Measurements from ENCODE around the gene STK32B. TPM values are rescaled to one million over a fixed set of nuclear protein-coding genes. Genes with fewer than 3 reads are reported as not detected.

Gene STK32B
- total and polyA plus RNA-seq, 2 experiments from 2014 or later = 0.71 to 2.3 TPM

DNA sequence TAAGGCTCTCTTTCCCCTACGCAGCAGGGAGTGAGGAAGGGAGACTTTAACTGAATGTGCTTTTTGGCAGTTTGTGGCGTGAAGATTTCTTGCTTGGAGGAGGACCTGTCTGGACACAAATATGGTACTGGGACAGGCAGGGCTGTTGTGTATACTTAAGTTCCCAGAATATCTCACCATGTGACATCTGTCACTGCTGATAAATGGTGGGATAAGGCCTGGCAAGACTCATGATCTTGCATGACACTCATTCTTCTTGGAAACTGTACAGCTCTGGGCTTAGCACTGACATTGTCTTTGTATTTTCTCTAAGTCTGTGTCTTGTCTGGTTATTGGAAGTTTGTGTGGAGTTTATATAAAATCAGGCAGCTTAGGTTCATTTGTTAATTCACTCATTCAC, 93.1 kb downstream of the STK32B start (continued):
- TF ChIP-seq, protein P1, sequence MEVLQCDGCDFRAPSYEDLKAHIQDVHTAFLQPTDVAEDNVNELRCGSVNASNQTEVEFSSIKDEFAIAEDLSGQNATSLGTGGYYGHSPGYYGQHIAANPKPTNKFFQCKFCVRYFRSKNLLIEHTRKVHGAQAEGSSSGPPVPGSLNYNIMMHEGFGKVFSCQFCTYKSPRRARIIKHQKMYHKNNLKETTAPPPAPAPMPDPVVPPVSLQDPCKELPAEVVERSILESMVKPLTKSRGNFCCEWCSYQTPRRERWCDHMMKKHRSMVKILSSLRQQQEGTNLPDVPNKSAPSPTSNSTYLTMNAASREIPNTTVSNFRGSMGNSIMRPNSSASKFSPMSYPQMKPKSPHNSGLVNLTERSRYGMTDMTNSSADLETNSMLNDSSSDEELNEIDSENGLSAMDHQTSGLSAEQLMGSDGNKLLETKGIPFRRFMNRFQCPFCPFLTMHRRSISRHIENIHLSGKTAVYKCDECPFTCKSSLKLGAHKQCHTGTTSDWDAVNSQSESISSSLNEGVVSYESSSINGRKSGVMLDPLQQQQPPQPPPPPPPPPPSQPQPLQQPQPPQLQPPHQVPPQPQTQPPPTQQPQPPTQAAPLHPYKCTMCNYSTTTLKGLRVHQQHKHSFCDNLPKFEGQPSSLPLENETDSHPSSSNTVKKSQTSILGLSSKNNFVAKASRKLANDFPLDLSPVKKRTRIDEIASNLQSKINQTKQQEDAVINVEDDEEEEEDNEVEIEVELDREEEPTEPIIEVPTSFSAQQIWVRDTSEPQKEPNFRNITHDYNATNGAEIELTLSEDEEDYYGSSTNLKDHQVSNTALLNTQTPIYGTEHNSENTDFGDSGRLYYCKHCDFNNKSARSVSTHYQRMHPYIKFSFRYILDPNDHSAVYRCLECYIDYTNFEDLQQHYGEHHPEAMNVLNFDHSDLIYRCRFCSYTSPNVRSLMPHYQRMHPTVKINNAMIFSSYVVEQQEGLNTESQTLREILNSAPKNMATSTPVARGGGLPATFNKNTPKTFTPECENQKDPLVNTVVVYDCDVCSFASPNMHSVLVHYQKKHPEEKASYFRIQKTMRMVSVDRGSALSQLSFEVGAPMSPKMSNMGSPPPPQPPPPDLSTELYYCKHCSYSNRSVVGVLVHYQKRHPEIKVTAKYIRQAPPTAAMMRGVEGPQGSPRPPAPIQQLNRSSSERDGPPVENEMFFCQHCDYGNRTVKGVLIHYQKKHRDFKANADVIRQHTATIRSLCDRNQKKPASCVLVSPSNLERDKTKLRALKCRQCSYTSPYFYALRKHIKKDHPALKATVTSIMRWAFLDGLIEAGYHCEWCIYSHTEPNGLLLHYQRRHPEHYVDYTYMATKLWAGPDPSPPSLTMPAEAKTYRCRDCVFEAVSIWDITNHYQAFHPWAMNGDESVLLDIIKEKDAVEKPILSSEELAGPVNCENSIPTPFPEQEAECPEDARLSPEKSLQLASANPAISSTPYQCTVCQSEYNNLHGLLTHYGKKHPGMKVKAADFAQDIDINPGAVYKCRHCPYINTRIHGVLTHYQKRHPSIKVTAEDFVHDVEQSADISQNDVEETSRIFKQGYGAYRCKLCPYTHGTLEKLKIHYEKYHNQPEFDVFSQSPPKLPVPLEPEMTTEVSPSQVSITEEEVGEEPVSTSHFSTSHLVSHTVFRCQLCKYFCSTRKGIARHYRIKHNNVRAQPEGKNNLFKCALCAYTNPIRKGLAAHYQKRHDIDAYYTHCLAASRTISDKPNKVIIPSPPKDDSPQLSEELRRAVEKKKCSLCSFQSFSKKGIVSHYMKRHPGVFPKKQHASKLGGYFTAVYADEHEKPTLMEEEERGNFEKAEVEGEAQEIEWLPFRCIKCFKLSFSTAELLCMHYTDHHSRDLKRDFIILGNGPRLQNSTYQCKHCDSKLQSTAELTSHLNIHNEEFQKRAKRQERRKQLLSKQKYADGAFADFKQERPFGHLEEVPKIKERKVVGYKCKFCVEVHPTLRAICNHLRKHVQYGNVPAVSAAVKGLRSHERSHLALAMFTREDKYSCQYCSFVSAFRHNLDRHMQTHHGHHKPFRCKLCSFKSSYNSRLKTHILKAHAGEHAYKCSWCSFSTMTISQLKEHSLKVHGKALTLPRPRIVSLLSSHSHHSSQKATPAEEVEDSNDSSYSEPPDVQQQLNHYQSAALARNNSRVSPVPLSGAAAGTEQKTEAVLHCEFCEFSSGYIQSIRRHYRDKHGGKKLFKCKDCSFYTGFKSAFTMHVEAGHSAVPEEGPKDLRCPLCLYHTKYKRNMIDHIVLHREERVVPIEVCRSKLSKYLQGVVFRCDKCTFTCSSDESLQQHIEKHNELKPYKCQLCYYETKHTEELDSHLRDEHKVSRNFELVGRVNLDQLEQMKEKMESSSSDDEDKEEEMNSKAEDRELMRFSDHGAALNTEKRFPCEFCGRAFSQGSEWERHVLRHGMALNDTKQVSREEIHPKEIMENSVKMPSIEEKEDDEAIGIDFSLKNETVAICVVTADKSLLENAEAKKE (CRISPR knock-in tag; IDR thresholded peaks at IDR 0.05) = no peak
- TF ChIP-seq, protein P2, sequence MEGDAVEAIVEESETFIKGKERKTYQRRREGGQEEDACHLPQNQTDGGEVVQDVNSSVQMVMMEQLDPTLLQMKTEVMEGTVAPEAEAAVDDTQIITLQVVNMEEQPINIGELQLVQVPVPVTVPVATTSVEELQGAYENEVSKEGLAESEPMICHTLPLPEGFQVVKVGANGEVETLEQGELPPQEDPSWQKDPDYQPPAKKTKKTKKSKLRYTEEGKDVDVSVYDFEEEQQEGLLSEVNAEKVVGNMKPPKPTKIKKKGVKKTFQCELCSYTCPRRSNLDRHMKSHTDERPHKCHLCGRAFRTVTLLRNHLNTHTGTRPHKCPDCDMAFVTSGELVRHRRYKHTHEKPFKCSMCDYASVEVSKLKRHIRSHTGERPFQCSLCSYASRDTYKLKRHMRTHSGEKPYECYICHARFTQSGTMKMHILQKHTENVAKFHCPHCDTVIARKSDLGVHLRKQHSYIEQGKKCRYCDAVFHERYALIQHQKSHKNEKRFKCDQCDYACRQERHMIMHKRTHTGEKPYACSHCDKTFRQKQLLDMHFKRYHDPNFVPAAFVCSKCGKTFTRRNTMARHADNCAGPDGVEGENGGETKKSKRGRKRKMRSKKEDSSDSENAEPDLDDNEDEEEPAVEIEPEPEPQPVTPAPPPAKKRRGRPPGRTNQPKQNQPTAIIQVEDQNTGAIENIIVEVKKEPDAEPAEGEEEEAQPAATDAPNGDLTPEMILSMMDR (conservative IDR thresholded peaks at IDR 0.05; ENCODE audit: low read depth in 2 of 2) = no peak

DNA sequence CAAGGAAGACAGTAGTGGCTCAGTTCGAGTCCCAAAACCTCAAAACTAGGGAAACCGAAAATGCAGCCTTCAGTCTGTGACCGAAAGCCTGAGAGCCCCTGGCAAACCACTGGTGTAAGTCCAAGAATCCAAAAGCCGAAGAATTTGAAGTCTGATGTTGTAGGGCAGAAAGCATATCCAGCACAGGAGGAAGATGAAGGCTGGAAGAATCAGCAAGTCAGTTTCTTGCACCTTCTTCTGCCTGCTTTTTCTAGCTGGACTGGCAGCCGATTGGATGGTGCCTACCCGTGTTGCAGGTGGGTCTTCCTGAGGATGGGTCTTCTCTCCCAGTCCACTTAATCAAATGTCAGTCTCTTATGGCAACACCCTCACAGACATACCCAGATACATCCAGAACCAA, 95.0 kb downstream of the STK32B start:
- H3K9me3 Mint-ChIP-seq = no peaks in the 10 kb centered on the region

More for the DNA sequence above, 95.0 kb downstream of the STK32B start:
- no peaks in the 10 kb centered on the region for H3K79me2 ChIP-seq (replicated peaks; ENCODE audit: insufficient read depth)
- no peaks in the 10 kb centered on the region for H3K9me2 ChIP-seq (ENCODE audit: insufficient read depth)
- H3K36me3 ChIP-seq (ENCODE audit: insufficient read depth) = no peaks in the 10 kb centered on the region
- H4K20me1 ChIP-seq (replicated peaks; ENCODE audit: insufficient read depth) = no peaks in the 10 kb centered on the region
- no peak for ATAC-seq
- no peak overlapping the region for H3K4me3 Mint-ChIP-seq
- H3K36me3 Mint-ChIP-seq (ENCODE audit: low read depth) = no peaks in the 10 kb centered on the region
- DNase-seq (ENCODE audit: low spot score) = no peak
- no peaks in the 10 kb centered on the region for H3K27me3 ChIP-seq (ENCODE audit: insufficient read depth)
- peaks cover 2% of the 10 kb centered on the region for H3K27me3 Mint-ChIP-seq (ENCODE audit: insufficient read depth, low read depth, poor library complexity)
- H3K27ac ChIP-seq (ENCODE audit: low read depth) = no peak overlapping the region
- H3K4me1 Mint-ChIP-seq = peaks cover 3% of the 10 kb centered on the region; the same call in 2 of the 3 replicates
- H2AFZ ChIP-seq = no peak overlapping the region
- H3K4me2 ChIP-seq = no peak overlapping the region
- H3F3A ChIP-seq (replicated peaks; ENCODE audit: low read depth) = no peaks in the 10 kb centered on the region
- no peak for TF ChIP-seq EZH2phosphoT487 (IDR thresholded peaks at IDR 0.05; ENCODE audit: unreplicated experiment)
- no peak for TF ChIP-seq ZNF114 (CRISPR knock-in tag; IDR thresholded peaks at IDR 0.05)
- TF ChIP-seq, protein P3, sequence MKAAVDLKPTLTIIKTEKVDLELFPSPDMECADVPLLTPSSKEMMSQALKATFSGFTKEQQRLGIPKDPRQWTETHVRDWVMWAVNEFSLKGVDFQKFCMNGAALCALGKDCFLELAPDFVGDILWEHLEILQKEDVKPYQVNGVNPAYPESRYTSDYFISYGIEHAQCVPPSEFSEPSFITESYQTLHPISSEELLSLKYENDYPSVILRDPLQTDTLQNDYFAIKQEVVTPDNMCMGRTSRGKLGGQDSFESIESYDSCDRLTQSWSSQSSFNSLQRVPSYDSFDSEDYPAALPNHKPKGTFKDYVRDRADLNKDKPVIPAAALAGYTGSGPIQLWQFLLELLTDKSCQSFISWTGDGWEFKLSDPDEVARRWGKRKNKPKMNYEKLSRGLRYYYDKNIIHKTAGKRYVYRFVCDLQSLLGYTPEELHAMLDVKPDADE (IDR thresholded peaks at IDR 0.05) = no peak
- H3K4me1 ChIP-seq (ENCODE audit: insufficient read depth) = no peaks in the 10 kb centered on the region
- no peak overlapping the region for H3K4me3 ChIP-seq
- no peak overlapping the region for H3K27ac Mint-ChIP-seq
